NK-92 (cell line): Measurements from ENCODE around the gene ZNF586.
"Not testable (repeated sequence)": the region's sequence is repeated elsewhere in the genome, so short reads cannot be mapped to it uniquely, and the experiment has no call there.

Experiments
- DNase-seq: peaks from one replicate; lab custom pipeline; 2025; ENCODE audit not compliant: unreplicated experiment; lab: John Stamatoyannopoulos, UW

Gene ZNF586

GRCh38 chr19:57789288-57789687 lies 19.8 kb downstream of the ZNF586 start:
- no peak for DNase-seq

GRCh38 chr19:57796580-57796979 lies 27.1 kb downstream of the ZNF586 start:
- not testable (repeated sequence) for DNase-seq

GRCh38 chr19:57800696-57801095 lies 31.2 kb downstream of the ZNF586 start:
- no peak for DNase-seq

- no peak for DNase-seq
These were observed 32.8 kb downstream of the ZNF586 start for GRCh38 chr19:57802269-57802668.

GRCh38 chr19:57803265-57803593 lies 33.8 kb downstream of the ZNF586 start:
- DNase-seq: no peak

- no peak for DNase-seq
These were observed 34.3 kb downstream of the ZNF586 start for GRCh38 chr19:57803594-57804325.

- no peak for DNase-seq
These were observed 38.1 kb downstream of the ZNF586 start for GRCh38 chr19:57807541-57807940.

GRCh38 chr19:57810410-57811295 lies 41.2 kb downstream of the ZNF586 start:
- DNase-seq: not testable (repeated sequence)

- no peak for DNase-seq
These were observed 42.8 kb downstream of the ZNF586 start for GRCh38 chr19:57812226-57812625.

- not testable (repeated sequence) for DNase-seq
These were observed 43.7 kb downstream of the ZNF586 start for GRCh38 chr19:57812975-57813820.

- no peak for DNase-seq
These were observed 44.5 kb downstream of the ZNF586 start for GRCh38 chr19:57813919-57814504.

GRCh38 chr19:57814505-57815246 lies 45.2 kb downstream of the ZNF586 start, which contains the start of gene ZNF552:
Gene ZNF552, minus strand, starts transcription at chr19:57814913. Its CDS starts 170 bp downstream, at chr19:57814743.
- no peak for DNase-seq

- DNase-seq: no peak
These were observed 46.0 kb downstream of the ZNF586 start for GRCh38 chr19:57815247-57816075.

- DNase-seq: no peak
These were observed 47.2 kb downstream of the ZNF586 start for GRCh38 chr19:57816652-57817051.

- no peak for DNase-seq
These were observed 48.5 kb downstream of the ZNF586 start for GRCh38 chr19:57817976-57818375.

- DNase-seq: no peak
These were observed 48.9 kb downstream of the ZNF586 start for GRCh38 chr19:57818378-57818777.

- no peak for DNase-seq
These were observed 50.1 kb downstream of the ZNF586 start for GRCh38 chr19:57819475-57820148.

- DNase-seq: no peak
These were observed 51.1 kb downstream of the ZNF586 start for GRCh38 chr19:57820599-57820998.

GRCh38 chr19:57821095-57821494 lies 51.6 kb downstream of the ZNF586 start:
- DNase-seq: not testable (repeated sequence)
